OCI-LY7 (cell line): Measurements from ENCODE around the gene SQOR.

Experiments used
- EZH2phosphoT487 ChIP-seq: fragments of 200-600 bp; sonication (generic); IDR thresholded peaks from 2 replicates; pipeline ENCODE4 v1.6.1; 2018; ENCODE audit warnings: low read depth, borderline replicate concordance, mild to moderate bottlenecking, mixed run types, antibody characterized with exemption, low read length, moderate library complexity, mixed read lengths
- TF ChIP-seq, protein P1 (sequence below): fragments of 200-600 bp; sonication (generic); conservative IDR thresholded peaks from 2 replicates; pipeline ENCODE4 v1.5.1; 2014; ENCODE audit warnings: mild to moderate bottlenecking, antibody characterized with exemption, low read length, moderate library complexity, mixed read lengths

DNA sequence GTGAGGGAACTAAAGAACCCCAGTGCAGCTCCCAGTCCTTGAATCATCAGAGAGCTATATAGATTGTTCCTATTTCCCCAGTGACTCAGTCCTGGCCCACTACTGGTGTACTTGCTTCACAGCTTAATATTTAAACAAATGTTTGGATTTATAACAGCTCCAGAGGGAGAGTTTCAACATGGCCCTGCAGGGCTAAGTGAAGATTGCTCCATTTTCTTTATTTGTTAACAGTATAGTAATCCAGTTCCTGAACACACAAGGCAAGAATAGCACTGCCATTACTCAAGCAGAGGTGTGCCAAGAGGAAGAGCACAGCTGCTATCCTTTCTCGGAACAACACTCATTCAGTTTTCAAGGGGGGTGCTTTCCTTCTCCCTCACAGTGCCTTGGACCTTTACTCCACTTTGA is 6.5 kb downstream of the SQOR start:
- TF ChIP-seq, protein P1, sequence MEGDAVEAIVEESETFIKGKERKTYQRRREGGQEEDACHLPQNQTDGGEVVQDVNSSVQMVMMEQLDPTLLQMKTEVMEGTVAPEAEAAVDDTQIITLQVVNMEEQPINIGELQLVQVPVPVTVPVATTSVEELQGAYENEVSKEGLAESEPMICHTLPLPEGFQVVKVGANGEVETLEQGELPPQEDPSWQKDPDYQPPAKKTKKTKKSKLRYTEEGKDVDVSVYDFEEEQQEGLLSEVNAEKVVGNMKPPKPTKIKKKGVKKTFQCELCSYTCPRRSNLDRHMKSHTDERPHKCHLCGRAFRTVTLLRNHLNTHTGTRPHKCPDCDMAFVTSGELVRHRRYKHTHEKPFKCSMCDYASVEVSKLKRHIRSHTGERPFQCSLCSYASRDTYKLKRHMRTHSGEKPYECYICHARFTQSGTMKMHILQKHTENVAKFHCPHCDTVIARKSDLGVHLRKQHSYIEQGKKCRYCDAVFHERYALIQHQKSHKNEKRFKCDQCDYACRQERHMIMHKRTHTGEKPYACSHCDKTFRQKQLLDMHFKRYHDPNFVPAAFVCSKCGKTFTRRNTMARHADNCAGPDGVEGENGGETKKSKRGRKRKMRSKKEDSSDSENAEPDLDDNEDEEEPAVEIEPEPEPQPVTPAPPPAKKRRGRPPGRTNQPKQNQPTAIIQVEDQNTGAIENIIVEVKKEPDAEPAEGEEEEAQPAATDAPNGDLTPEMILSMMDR = no peak
- no peak for TF ChIP-seq EZH2phosphoT487
